Spleen (tissue), 11 donors: Measurements from ENCODE around the gene YOD1. TPM values are rescaled to one million over a fixed set of nuclear protein-coding genes. Genes with fewer than 3 reads are reported as not detected.
A peak's percentile ranks its signal among the peaks of the same experiment; 100 is the strongest.

Experiments
- DNase-seq: peaks from one replicate; pipeline ENCODE4 v3.0.0-alpha.2; 2020
- H3K27ac ChIP-seq, 8 donors: fragments of 200-600 bp; sonication (generic) in 7 of 8; 1 replicate in 4 of 8; 2 replicates in 4 of 8; pipeline versions ENCODE4 v1.5.0 to v1.8.0; 2016 to 2021; ENCODE audit warnings: inconsistent platforms in 4 of 8, mild to moderate bottlenecking in 4 of 8, moderate library complexity in 1 of 8
- H3K27me3 ChIP-seq, 7 donors: fragments of 200-600 bp; sonication (generic) in 6 of 7; replicated peaks in 1 of 7; 1 replicate in 4 of 7; 2 replicates in 3 of 7; pipeline versions ENCODE4 v1.5.0 to v1.8.0; 2016 to 2021; ENCODE audit warnings: inconsistent platforms in 3 of 7, mild to moderate bottlenecking in 1 of 7
- H3K36me3 ChIP-seq, 6 donors: fragments of 200-600 bp; sonication (generic) in 5 of 6; 1 replicate in 4 of 6; 2 replicates in 2 of 6; pipeline versions ENCODE4 v1.5.0 to v1.8.0; 2016 to 2021; ENCODE audit warnings: inconsistent platforms in 2 of 6
- H3K4me1 ChIP-seq, 6 donors: fragments of 200-600 bp; sonication (generic) in 5 of 6; 1 replicate in 3 of 6; 2 replicates in 3 of 6; pipeline versions ENCODE4 v1.5.0 to v1.8.0; 2016 to 2021; ENCODE audit warnings: inconsistent platforms in 3 of 6
- H3K4me3 ChIP-seq, 8 donors: fragments of 200-600 bp; sonication (generic) in 7 of 8; 1 replicate in 4 of 8; 2 replicates in 4 of 8; pipeline versions ENCODE4 v1.5.0 to v1.8.0; 2016 to 2021; ENCODE audit warnings: inconsistent platforms in 4 of 8, mild to moderate bottlenecking in 4 of 8, moderate library complexity in 2 of 8
- H3K9me3 ChIP-seq, 8 donors: fragments of 200-600 bp; sonication (generic) in 7 of 8; 1 replicate in 4 of 8; 2 replicates in 4 of 8; pipeline versions ENCODE4 v1.5.0 to v1.8.0; 2016 to 2021; ENCODE audit warnings: inconsistent platforms in 4 of 8
- CTCF ChIP-seq, 11 experiments: fragments of 200-600 bp in 7 of 11; fragments of 450-650 bp in 4 of 11; sonication (generic) in 4 of 11; IDR thresholded peaks in 8 of 11; conservative IDR thresholded peaks in 3 of 11; 1 replicate in 7 of 11; 2 replicates in 4 of 11; pipeline versions ENCODE4 v1.4.0 to v1.8.0; 2016 to 2021; ENCODE audit warnings: antibody characterized with exemption in 11 of 11, inconsistent platforms in 4 of 11, mild to moderate bottlenecking in 1 of 11
- POLR2A ChIP-seq, 3 donors: fragments of 450-650 bp; IDR thresholded peaks; one replicate each; pipeline ENCODE4 v1.5.1; 2017; ENCODE audit warnings: antibody characterized with exemption in 3 of 3, mild to moderate bottlenecking in 1 of 3
- POLR2AphosphoS5 ChIP-seq, 3 donors: sonication (generic); formaldehyde crosslinking; IDR thresholded peaks; one replicate each; pipeline ENCODE4 v1.5.1; 2017; ENCODE audit warnings: antibody characterized with exemption in 3 of 3
- WGBS, 5 donors: extraction: QIAGEN DNeasy Blood & Tissue Kit in 3 of 5; methylation state at CpG; one replicate each; pipeline versions ENCODE4 v1.1.5 to v1.1.7; 2013 to 2018; 5-methylcytosine and 5-hydroxymethylcytosine counted together
- intact Hi-C: fragments of 100-400 bp; cut with DNase I; formaldehyde crosslinking; loops from one replicate; pipeline ENCODE4 v1.15.0; 2023; ENCODE audit warnings: low total_unique reads
- polyA plus RNA-seq, 3 donors: library from polyadenylated mRNA; stranded (reverse); fragments of 200-250 nt; gene quantifications; one replicate each; pipeline ENCODE4 v1.2.1, GENCODE V29; 2013
- total RNA-seq, 7 donors: library from RNA; depleted of rRNA in 3 of 7; stranded (reverse); fragments of >200 nt in 3 of 7; fragmentation: NEBNext Ultra II Directional in 4 of 7; extraction: Animal tissue kit (Norgen Biotek cat#: 25700) in 4 of 7; gene quantifications; one replicate each; pipeline versions ENCODE4 v1.1.0 to v1.2.1, GENCODE V29; 2016 to 2021
- donor health status: healthy with polysubstance abuse.
- donor health status: DM: no; HTN: no; CAD: no; lungs with moderate emphysema.
- donor health status: DM: no; HTN: no; CAD: no.
- donor health status: Bipolar disorder and iron deficiency.
- donor health status: healthy.
- donor health status: DM: no; HTN: no; CAD: no.
- donor health status: DM: yes; HTN: yes; CAD: no.

YOD1 gene
- total and polyA plus RNA-seq, 10 donors: 2.8 to 23.2 (median 11.8) TPM

- WGBS, 5 donors: 63 to 73% (median 64%) methylated on average over 4 of the region's 4 CpGs
- peaks cover 0 to 16% (median 4%) of the 10 kb centered on the region in 6 donors for H3K4me1 ChIP-seq
- no peaks in the 10 kb centered on the region for H3K9me3 ChIP-seq
- H3K36me3 ChIP-seq: no peaks in the 10 kb centered on the region
- no peak overlapping the region for H3K4me3 ChIP-seq
- no peak for DNase-seq
- H3K27ac ChIP-seq: no peak overlapping the region
- intact Hi-C loops: no loop called here
- H3K27me3 ChIP-seq: no peaks in the 10 kb centered on the region
- TF ChIP-seq POLR2AphosphoS5 (IDR thresholded peaks at IDR 0.05) (no peak), POLR2A (IDR thresholded peaks at IDR 0.05) (no peak), CTCF (IDR thresholded peaks at IDR 0.05 in 8 of 11, conservative IDR thresholded peaks at IDR 0.05 in 3 of 11) (no peak)
These were observed 40.3 kb upstream of the YOD1 start for GRCh38 chr1:207091200-207091908.

GRCh38 chr1:207089627-207090355 lies 38.8 kb upstream of the YOD1 start:
- no peaks in the 10 kb centered on the region for H3K9me3 ChIP-seq
- no peak for TF ChIP-seq POLR2AphosphoS5 (IDR thresholded peaks at IDR 0.05)
- TF ChIP-seq POLR2A (IDR thresholded peaks at IDR 0.05): no peak
- no peak for TF ChIP-seq CTCF (IDR thresholded peaks at IDR 0.05 in 8 of 11, conservative IDR thresholded peaks at IDR 0.05 in 3 of 11)
- no peak overlapping the region for H3K27ac ChIP-seq
- peaks cover 0 to 22% (median 7%) of the 10 kb centered on the region in 6 donors for H3K4me1 ChIP-seq
- no peak for DNase-seq
- no peaks in the 10 kb centered on the region for H3K36me3 ChIP-seq
- intact Hi-C loops: loop anchor here (5.0 kb wide), 2 partner anchors 93 to 408 kb away; partner anchors contain the start of gene CR1
- H3K4me3 ChIP-seq: peak overlapping the region in 2 of 8 donors; percentile 13 to 26
- H3K27me3 ChIP-seq: no peaks in the 10 kb centered on the region
- 93 to 94% (median 93%) methylated on average over 17 of the region's 17 CpGs for WGBS, 5 donors

GRCh38 chr1:207088701-207089626 lies 38.0 kb upstream of the YOD1 start, which contains the start of gene C4BPB:
TSS of gene C4BPB (plus strand) at chr1:207088860. CDS start at chr1:207089532, 672 bp downstream.
- Histone ChIP-seq H3K36me3 (no peaks in the 10 kb centered on the region), H3K27me3 (no peaks in the 10 kb centered on the region), H3K4me1 (peaks cover 0 to 28% (median 10%) of the 10 kb centered on the region in 6 donors), H3K27ac (no peak within 1 kb of the TSS), H3K4me3 (peak within 1 kb of the TSS in 2 of 8 donors; percentile 13 to 26), H3K9me3 (no peaks in the 10 kb centered on the region)
- no peak for DNase-seq
- TF ChIP-seq POLR2A (IDR thresholded peaks at IDR 0.05): no peak
- TF ChIP-seq POLR2AphosphoS5 (IDR thresholded peaks at IDR 0.05): no peak
- no peak for TF ChIP-seq CTCF (IDR thresholded peaks at IDR 0.05 in 8 of 11, conservative IDR thresholded peaks at IDR 0.05 in 3 of 11)
- WGBS, 5 donors: 53 to 74% (median 68%) methylated on average over 9 of the region's 9 CpGs
- intact Hi-C loops: loop anchor here (5.0 kb wide), 2 partner anchors 93 to 408 kb away; partner anchors contain the start of gene CR1
